Panc1 (cell line): Measurements from ENCODE around the gene ANKRD23. TPM values are rescaled to one million over a fixed set of nuclear protein-coding genes. Genes with fewer than 3 reads are reported as not detected.

Source experiments
- ATAC-seq: fragments of 200-7000 bp; cut with Tn5 transposase; 2 replicates; pipeline ENCODE4 v1.9.1; 2020; ENCODE audit warnings: mild to moderate bottlenecking, moderate library complexity
- BruUV-seq: library from RNA; stranded (reverse); fragments of 400-500 nt; replicated peaks from 2 replicates; lab custom pipeline; 2021; lab: Mats Ljungman, UMichigan
- CTCF ChIA-PET: fragments of 300-600 bp; sonication (Branson Sonifier 250); formaldehyde crosslinking; loops from one replicate; lab custom pipeline; 2022; ENCODE audit warnings: antibody characterized with exemption; lab: Charles Lee
- POLR2A ChIA-PET: fragments of 300-600 bp; sonication (Branson Sonifier 250); formaldehyde crosslinking; loops from one replicate; lab custom pipeline; 2022; ENCODE audit warnings: antibody characterized with exemption; lab: Charles Lee
- DNase-seq: peaks from one replicate; pipeline ENCODE4 v3.0.0-alpha.2; 2010; ENCODE audit warnings: low read depth, low spot score
- H3K27ac ChIP-seq: 2 replicates; pipeline ENCODE4 v1.5.1; 2011; ENCODE audit warnings: mild to moderate bottlenecking, low read length, inconsistent platforms
- H3K27me3 ChIP-seq: fragments of 200-500 bp; sonication (Bioruptor generic); 2 replicates; pipeline ENCODE4 v1.6.0; 2014; ENCODE audit warnings: low read length, inconsistent platforms; ENCODE audit not compliant: control insufficient read depth, insufficient read depth
- H3K36me3 ChIP-seq: fragments of 200-500 bp; sonication (Bioruptor generic); 2 replicates; pipeline ENCODE4 v1.5.1; 2014; ENCODE audit warnings: inconsistent platforms, mild to moderate bottlenecking, low read length, moderate library complexity; ENCODE audit not compliant: control insufficient read depth, insufficient read depth
- H3K4me1 ChIP-seq: 2 replicates; pipeline ENCODE4 v1.5.1; 2011; ENCODE audit warnings: inconsistent platforms, mild to moderate bottlenecking, low read length, moderate library complexity; ENCODE audit not compliant: control insufficient read depth, insufficient read depth
- H3K4me3 ChIP-seq, 2 experiments: 2 replicates each; pipeline ENCODE4 v1.5.1; 2011 to 2012; ENCODE audit warnings: low read depth in 2 of 2, low read length in 2 of 2, mild to moderate bottlenecking in 2 of 2, inconsistent platforms in 1 of 2, moderate library complexity in 1 of 2
- H3K9me3 ChIP-seq: fragments of 200-500 bp; sonication (Bioruptor generic); 2 replicates; pipeline ENCODE4 v1.5.1; 2014; ENCODE audit warnings: low read depth, mild to moderate bottlenecking, inconsistent platforms, low read length, moderate library complexity; ENCODE audit not compliant: control insufficient read depth, insufficient read depth
- POLR2AphosphoS5 ChIP-seq: IDR thresholded peaks from 2 replicates; pipeline ENCODE4 v1.6.1; 2012; ENCODE audit warnings: mild to moderate bottlenecking, low read depth, low read length, moderate library complexity
- SIN3A ChIP-seq: IDR thresholded peaks from 2 replicates; pipeline ENCODE4 v1.6.1; 2012; ENCODE audit warnings: low read depth, mild to moderate bottlenecking, low read length, moderate library complexity, borderline replicate concordance; ENCODE audit not compliant: insufficient read depth
- TCF7L2 ChIP-seq: IDR thresholded peaks from 2 replicates; pipeline ENCODE4 v1.6.1; 2011; ENCODE audit warnings: mild to moderate bottlenecking, low read depth, low read length, inconsistent platforms
- in situ Hi-C: cut with HindIII; loops from 2 replicates; pipeline ENCODE4 v1.10.0; 2016; ENCODE audit warnings: low sequenced_read_pairs, low pct_unique_long_range_greater_than_20kb
- intact Hi-C: fragments of 100-400 bp; cut with micrococcal nuclease; formaldehyde crosslinking; loops from one replicate; pipeline ENCODE4 v1.10.0; 2022; ENCODE audit not compliant: unreplicated experiment
- total RNA-seq: library from RNA; stranded (reverse); gene quantifications from one replicate; pipeline ENCODE4 v1.2.1, GENCODE V29; 2021; ENCODE audit not compliant: unreplicated experiment
- TF ChIP-seq, protein P1 (sequence below), 2 experiments: IDR thresholded peaks; 2 replicates each; pipeline ENCODE4 v1.6.1; 2011 to 2012; ENCODE audit warnings: low read depth in 2 of 2, control low read depth in 1 of 2, low read length in 1 of 2, mild to moderate bottlenecking in 1 of 2, moderate library complexity in 1 of 2; ENCODE audit not compliant: insufficient read depth in 1 of 2
- TF ChIP-seq, protein P2 (sequence below): fragments of 450-650 bp; IDR thresholded peaks from 2 replicates; pipeline ENCODE4 v1.5.1; 2017; ENCODE audit warnings: mild to moderate bottlenecking

The ANKRD23 gene
- total RNA-seq, 1 experiment from 2014 or later, result 3.2 TPM

DNA sequence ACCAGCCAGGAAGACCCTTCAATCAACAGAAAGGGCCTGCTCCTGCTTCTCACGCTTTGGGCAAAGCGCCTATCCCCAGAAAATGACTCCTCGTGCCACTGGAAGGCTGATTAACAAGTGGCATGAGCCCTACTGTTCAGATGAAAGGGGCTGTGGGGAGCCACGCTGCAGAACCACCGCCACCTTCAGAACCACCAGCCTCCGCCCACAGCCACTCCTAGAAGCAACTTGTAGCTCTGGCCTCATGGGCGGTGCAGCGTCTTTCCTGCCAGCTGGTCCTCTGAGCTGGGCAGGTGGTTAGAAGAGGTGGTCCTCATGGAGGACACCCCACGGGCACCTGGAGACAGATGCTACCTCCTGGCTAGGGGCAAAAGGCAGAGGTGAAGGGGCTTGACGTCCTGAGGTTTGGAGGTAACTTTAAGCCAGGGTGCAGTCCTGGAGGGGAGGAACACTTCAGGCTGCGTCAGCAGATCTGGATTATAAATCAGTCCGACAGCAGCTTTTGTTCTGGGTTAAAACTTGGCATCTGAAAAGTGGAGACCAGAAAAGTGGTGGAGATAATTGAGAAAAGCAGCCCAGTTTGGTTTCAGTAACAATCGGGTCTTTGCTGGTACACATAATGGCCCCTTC, 26.9 kb upstream of the ANKRD23 start:
- no TSS peak for BruUV-seq
- TF ChIP-seq, protein P1, sequence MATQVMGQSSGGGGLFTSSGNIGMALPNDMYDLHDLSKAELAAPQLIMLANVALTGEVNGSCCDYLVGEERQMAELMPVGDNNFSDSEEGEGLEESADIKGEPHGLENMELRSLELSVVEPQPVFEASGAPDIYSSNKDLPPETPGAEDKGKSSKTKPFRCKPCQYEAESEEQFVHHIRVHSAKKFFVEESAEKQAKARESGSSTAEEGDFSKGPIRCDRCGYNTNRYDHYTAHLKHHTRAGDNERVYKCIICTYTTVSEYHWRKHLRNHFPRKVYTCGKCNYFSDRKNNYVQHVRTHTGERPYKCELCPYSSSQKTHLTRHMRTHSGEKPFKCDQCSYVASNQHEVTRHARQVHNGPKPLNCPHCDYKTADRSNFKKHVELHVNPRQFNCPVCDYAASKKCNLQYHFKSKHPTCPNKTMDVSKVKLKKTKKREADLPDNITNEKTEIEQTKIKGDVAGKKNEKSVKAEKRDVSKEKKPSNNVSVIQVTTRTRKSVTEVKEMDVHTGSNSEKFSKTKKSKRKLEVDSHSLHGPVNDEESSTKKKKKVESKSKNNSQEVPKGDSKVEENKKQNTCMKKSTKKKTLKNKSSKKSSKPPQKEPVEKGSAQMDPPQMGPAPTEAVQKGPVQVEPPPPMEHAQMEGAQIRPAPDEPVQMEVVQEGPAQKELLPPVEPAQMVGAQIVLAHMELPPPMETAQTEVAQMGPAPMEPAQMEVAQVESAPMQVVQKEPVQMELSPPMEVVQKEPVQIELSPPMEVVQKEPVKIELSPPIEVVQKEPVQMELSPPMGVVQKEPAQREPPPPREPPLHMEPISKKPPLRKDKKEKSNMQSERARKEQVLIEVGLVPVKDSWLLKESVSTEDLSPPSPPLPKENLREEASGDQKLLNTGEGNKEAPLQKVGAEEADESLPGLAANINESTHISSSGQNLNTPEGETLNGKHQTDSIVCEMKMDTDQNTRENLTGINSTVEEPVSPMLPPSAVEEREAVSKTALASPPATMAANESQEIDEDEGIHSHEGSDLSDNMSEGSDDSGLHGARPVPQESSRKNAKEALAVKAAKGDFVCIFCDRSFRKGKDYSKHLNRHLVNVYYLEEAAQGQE (IDR thresholded peaks at IDR 0.05; ENCODE audit: insufficient read depth in 1 of 2, low read depth in 2 of 2, low read length in 1 of 2), result no peak
- TF ChIP-seq POLR2AphosphoS5, result no peak
- TF ChIP-seq, protein P2, sequence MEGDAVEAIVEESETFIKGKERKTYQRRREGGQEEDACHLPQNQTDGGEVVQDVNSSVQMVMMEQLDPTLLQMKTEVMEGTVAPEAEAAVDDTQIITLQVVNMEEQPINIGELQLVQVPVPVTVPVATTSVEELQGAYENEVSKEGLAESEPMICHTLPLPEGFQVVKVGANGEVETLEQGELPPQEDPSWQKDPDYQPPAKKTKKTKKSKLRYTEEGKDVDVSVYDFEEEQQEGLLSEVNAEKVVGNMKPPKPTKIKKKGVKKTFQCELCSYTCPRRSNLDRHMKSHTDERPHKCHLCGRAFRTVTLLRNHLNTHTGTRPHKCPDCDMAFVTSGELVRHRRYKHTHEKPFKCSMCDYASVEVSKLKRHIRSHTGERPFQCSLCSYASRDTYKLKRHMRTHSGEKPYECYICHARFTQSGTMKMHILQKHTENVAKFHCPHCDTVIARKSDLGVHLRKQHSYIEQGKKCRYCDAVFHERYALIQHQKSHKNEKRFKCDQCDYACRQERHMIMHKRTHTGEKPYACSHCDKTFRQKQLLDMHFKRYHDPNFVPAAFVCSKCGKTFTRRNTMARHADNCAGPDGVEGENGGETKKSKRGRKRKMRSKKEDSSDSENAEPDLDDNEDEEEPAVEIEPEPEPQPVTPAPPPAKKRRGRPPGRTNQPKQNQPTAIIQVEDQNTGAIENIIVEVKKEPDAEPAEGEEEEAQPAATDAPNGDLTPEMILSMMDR, result no peak
- no peak for TF ChIP-seq SIN3A
- TF ChIP-seq TCF7L2, result no peak
- DNase-seq, result no peak
- ATAC-seq, result 0 out of 2 replicates have a peak, but pooled peaks have one; percentile 18
- Histone ChIP-seq H3K27me3 (no peaks in the 10 kb centered on the region), H3K9me3 (no peaks in the 10 kb centered on the region), H3K36me3 (peaks cover 3% of the 10 kb centered on the region; the same call in 1 of the 2 replicates), H3K4me1 (peaks cover 22% of the 10 kb centered on the region), H3K4me3 (peak overlapping the region; percentile 66 to 70), H3K27ac (peak overlapping the region; percentile 1; the same call in 1 of the 2 replicates)
- CTCF ChIA-PET, result interaction anchor here (0.6 kb wide), 1 partner anchor 66 kb away, joined by 4 read pairs; no protein-coding TSS in a partner anchor
- intact Hi-C loops, result no loop called here
- in situ Hi-C loops, result no loop called here
- POLR2A ChIA-PET, result interaction anchor here (0.6 kb wide), 1 partner anchor 238 kb away, joined by 3 read pairs; no protein-coding TSS in a partner anchor

DNA sequence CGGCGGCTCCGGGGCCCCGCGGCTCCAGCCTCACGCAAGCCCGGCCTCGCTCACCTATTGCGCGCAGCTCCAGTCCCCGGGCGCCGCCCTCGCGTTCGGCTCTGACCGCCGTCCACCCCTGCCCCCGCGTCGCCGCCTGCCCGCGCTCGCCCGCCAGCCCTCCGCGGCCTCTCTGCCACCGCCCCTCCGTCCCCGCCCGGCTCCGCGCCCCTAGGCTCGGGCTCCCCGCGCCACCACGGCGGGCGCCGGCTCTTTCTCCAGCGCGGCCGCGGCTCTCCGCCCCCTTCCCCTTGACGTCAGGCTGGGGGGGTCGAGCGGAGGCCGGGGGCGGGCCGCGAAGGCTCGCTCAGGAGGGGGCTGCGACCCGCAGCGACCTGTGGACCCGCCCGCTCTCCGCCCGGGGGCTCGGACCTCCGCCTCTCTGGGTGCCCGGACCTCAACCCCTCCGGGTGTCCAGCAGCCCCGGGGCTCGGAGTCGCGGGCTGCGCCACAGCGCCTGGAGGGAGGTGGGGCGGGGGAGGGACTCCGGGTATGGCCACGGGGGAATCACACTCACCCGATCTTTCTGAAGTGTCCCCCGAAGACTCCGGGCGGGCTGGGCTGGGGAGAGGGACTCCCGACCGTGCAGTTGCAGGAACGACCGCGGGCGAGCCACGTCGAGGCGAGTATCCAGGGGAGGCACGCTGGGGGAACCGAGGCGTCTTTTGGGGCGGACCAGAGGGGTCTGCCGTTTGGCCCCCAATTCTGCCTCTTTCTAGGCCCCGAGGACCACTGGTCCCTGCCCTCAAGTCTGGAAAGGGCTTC, 26.2 kb upstream of the ANKRD23 start, which contains the start of gene SEMA4C:
Gene SEMA4C (minus strand): TSS at position 259 of the 804 bp plus-strand sequence. CDS start 2,194 bp downstream, outside the sequence.
- intact Hi-C loops, result no loop called here
- Histone ChIP-seq H3K4me3 (peak within 1 kb of the TSS; percentile 66 to 70), H3K4me1 (peaks cover 22% of the 10 kb centered on the region), H3K9me3 (no peaks in the 10 kb centered on the region), H3K36me3 (peaks cover 6% of the 10 kb centered on the region; the same call in 1 of the 2 replicates), H3K27me3 (no peaks in the 10 kb centered on the region), H3K27ac (peak within 1 kb of the TSS; percentile 92)
- CTCF ChIA-PET, result interaction anchor here (0.7 kb wide), 1 partner anchor 8 kb away, joined by 3 read pairs; no protein-coding TSS in a partner anchor
- BruUV-seq, result no TSS peak
- ATAC-seq (peak; percentile 65), DNase-seq (no peak)
- POLR2A ChIA-PET, result interaction anchor here (0.6 kb wide), 1 partner anchor 237 kb away, joined by 3 read pairs; no protein-coding TSS in a partner anchor
- in situ Hi-C loops, result no loop called here
- TF ChIP-seq, protein P2, result no peak
- peak; percentile 48; the same call in 1 of the 2 replicates for TF ChIP-seq POLR2AphosphoS5
- TF ChIP-seq, protein P1 (IDR thresholded peaks at IDR 0.05; ENCODE audit: insufficient read depth in 1 of 2, low read depth in 2 of 2, low read length in 1 of 2), result no peak
- TF ChIP-seq TCF7L2, result no peak
- TF ChIP-seq SIN3A, result no peak
